GM20431 (cell line): ENCODE data around the gene PIWIL4.

Source experiments
- in situ Hi-C: fragments of 300-500 bp; cut with MseI, MboI; formaldehyde crosslinking; loops from one replicate; pipeline ENCODE4 v1.15.0; 2020; ENCODE audit warnings: low sequenced_read_pairs; ENCODE audit not compliant: unreplicated experiment

Gene PIWIL4

GRCh38 chr11:94567181-94567670 lies at the start of gene PIWIL4:
Gene PIWIL4 (plus strand): TSS chr11:94567368. CDS start chr11:94567519, 151 bp downstream.
- in situ Hi-C loops = no loop called here

GRCh38 chr11:94518300-94518699 lies 48.9 kb upstream of the PIWIL4 start:
- in situ Hi-C loops = loop anchor here (25.0 kb wide), 1 partner anchor 369 kb away; no protein-coding TSS in a partner anchor

- in situ Hi-C loops = loop anchor here (10.0 to 25.0 kb wide), 2 partner anchors 85 to 368 kb away; no protein-coding TSS in a partner anchor
Observed at GRCh38 chr11:94519478-94520084, 47.6 kb upstream of the PIWIL4 start.

GRCh38 chr11:94521684-94522083 lies 45.5 kb upstream of the PIWIL4 start:
- in situ Hi-C loops = loop anchor here (10.0 to 25.0 kb wide), 2 partner anchors 83 to 366 kb away; no protein-coding TSS in a partner anchor

GRCh38 chr11:94524341-94524740 lies 42.8 kb upstream of the PIWIL4 start:
- in situ Hi-C loops = loop anchor here (10.0 to 25.0 kb wide), 2 partner anchors 80 to 363 kb away; no protein-coding TSS in a partner anchor

GRCh38 chr11:94525546-94526324 lies 41.4 kb upstream of the PIWIL4 start:
- in situ Hi-C loops = loop anchor here (10.0 kb wide), 1 partner anchor 79 kb away; no protein-coding TSS in a partner anchor

- in situ Hi-C loops = loop anchor here (10.0 kb wide), 1 partner anchor 78 kb away; no protein-coding TSS in a partner anchor
Observed at GRCh38 chr11:94526645-94527438, 40.3 kb upstream of the PIWIL4 start.

GRCh38 chr11:94528551-94528950 lies 38.6 kb upstream of the PIWIL4 start:
- in situ Hi-C loops = loop anchor here (10.0 kb wide), 1 partner anchor 76 kb away; no protein-coding TSS in a partner anchor

- in situ Hi-C loops = no loop called here
Observed at GRCh38 chr11:94532211-94532610, 35.0 kb upstream of the PIWIL4 start.

- in situ Hi-C loops = no loop called here
Observed at GRCh38 chr11:94533206-94533605, 34.0 kb upstream of the PIWIL4 start.

GRCh38 chr11:94533696-94534630 lies 33.2 kb upstream of the PIWIL4 start:
- in situ Hi-C loops = no loop called here

- in situ Hi-C loops = no loop called here
Observed at GRCh38 chr11:94536386-94536785, 30.8 kb upstream of the PIWIL4 start.

- in situ Hi-C loops = no loop called here
Observed at GRCh38 chr11:94537031-94537600, 30.1 kb upstream of the PIWIL4 start.

GRCh38 chr11:94539420-94539819 lies 27.7 kb upstream of the PIWIL4 start:
- in situ Hi-C loops = no loop called here

- in situ Hi-C loops = no loop called here
Observed at GRCh38 chr11:94543695-94544645, 23.2 kb upstream of the PIWIL4 start, which contains the start of gene FUT4. Gene FUT4 (plus strand): TSS chr11:94543921. CDS start chr11:94544134, 213 bp downstream.

- in situ Hi-C loops = no loop called here
Observed at GRCh38 chr11:94544646-94545263, 22.4 kb upstream of the PIWIL4 start.
